GM21360 (cell line): ENCODE measurements around the gene SHISA5.
"Not testable (repeated sequence)": the region's sequence is repeated elsewhere in the genome, so short reads cannot be mapped to it uniquely, and the experiment has no call there.

ENCODE experiments used
- ATAC-seq: cut with Tn5 transposase; IDR thresholded peaks from one replicate; pipeline ENCODE4 v1.9.1; 2021; ENCODE audit warnings: mild to moderate bottlenecking, moderate library complexity; ENCODE audit not compliant: unreplicated experiment

Gene SHISA5

GRCh38 chr3:48521635-48522034, 17.7 kb upstream of the SHISA5 start:
- no peak for ATAC-seq

- ATAC-seq: no peak
Observed at GRCh38 chr3:48519277-48519643, 15.3 kb upstream of the SHISA5 start.

- ATAC-seq: no peak
Observed at GRCh38 chr3:48518638-48519276, 14.8 kb upstream of the SHISA5 start.

GRCh38 chr3:48518069-48518468, 14.1 kb upstream of the SHISA5 start:
- no peak for ATAC-seq

GRCh38 chr3:48516571-48516970, 12.6 kb upstream of the SHISA5 start:
- ATAC-seq: no peak

- ATAC-seq: no peak
Observed at GRCh38 chr3:48514431-48515227, 10.7 kb upstream of the SHISA5 start.

- ATAC-seq: no peak
Observed at GRCh38 chr3:48511551-48511950, 7.6 kb upstream of the SHISA5 start.

- ATAC-seq: no peak
Observed at GRCh38 chr3:48507256-48508061, 3.5 kb upstream of the SHISA5 start.

GRCh38 chr3:48505968-48506504, 2.1 kb upstream of the SHISA5 start:
- ATAC-seq: no peak

- no peak for ATAC-seq
Observed at GRCh38 chr3:48505146-48505545, 1.2 kb upstream of the SHISA5 start.

- no peak for ATAC-seq
Observed at GRCh38 chr3:48503401-48504050, 448 bp downstream of the SHISA5 start.

- no peak for ATAC-seq
Observed at GRCh38 chr3:48502728-48503168, 1.2 kb downstream of the SHISA5 start.

GRCh38 chr3:48502121-48502520, 1.9 kb downstream of the SHISA5 start:
- no peak for ATAC-seq

- ATAC-seq: no peak
Observed at GRCh38 chr3:48501196-48501595, 2.8 kb downstream of the SHISA5 start.

- ATAC-seq: no peak
Observed at GRCh38 chr3:48500656-48501055, 3.3 kb downstream of the SHISA5 start.

GRCh38 chr3:48493203-48493501, 10.8 kb downstream of the SHISA5 start:
- no peak for ATAC-seq

GRCh38 chr3:48492461-48493202, 11.3 kb downstream of the SHISA5 start:
- ATAC-seq: no peak

GRCh38 chr3:48486952-48487351, 17.0 kb downstream of the SHISA5 start:
- ATAC-seq: no peak

GRCh38 chr3:48482822-48483221, 21.2 kb downstream of the SHISA5 start:
- ATAC-seq: not testable (repeated sequence)

GRCh38 chr3:48480891-48481290, 23.1 kb downstream of the SHISA5 start:
- not testable (repeated sequence) for ATAC-seq
